Measurements from ENCODE around the gene UBE2E1. TPM values are rescaled to one million over a fixed set of nuclear protein-coding genes. Genes with fewer than 3 reads are reported as not detected.

Gene UBE2E1
- total RNA-seq, 1 donor from 2014 or later = 87.8 TPM

DNA sequence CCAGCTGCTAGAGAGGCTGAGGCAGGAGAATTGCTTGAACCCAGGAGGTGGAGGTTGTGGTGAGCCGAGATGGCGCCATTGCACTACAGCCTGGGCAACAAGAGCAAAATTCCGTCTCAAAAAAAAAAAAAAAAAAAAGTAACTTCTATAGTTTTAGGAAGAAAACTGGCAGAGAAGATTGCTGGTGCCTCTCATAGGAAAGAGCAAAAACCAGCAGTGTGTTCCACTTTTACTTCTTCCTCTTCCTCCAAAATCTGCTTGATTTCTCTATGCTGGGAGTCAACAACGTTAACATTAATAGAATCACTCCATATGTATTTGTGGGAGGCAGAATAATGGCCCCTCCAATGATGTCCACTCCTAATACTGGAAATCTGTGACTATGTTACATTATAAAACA is 126.8 kb downstream of the UBE2E1 start:
- H3K4me3 ChIP-seq = no peak overlapping the region
- no peaks in the 10 kb centered on the region for H3K36me3 ChIP-seq
- no peak for ATAC-seq
- peaks cover 2% of the 10 kb centered on the region for H3K4me1 ChIP-seq
- H3K27ac ChIP-seq = no peak overlapping the region
- DNase-seq = no peak
- no peaks in the 10 kb centered on the region for H3K9me3 ChIP-seq
- TF ChIP-seq, protein P1, sequence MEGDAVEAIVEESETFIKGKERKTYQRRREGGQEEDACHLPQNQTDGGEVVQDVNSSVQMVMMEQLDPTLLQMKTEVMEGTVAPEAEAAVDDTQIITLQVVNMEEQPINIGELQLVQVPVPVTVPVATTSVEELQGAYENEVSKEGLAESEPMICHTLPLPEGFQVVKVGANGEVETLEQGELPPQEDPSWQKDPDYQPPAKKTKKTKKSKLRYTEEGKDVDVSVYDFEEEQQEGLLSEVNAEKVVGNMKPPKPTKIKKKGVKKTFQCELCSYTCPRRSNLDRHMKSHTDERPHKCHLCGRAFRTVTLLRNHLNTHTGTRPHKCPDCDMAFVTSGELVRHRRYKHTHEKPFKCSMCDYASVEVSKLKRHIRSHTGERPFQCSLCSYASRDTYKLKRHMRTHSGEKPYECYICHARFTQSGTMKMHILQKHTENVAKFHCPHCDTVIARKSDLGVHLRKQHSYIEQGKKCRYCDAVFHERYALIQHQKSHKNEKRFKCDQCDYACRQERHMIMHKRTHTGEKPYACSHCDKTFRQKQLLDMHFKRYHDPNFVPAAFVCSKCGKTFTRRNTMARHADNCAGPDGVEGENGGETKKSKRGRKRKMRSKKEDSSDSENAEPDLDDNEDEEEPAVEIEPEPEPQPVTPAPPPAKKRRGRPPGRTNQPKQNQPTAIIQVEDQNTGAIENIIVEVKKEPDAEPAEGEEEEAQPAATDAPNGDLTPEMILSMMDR (IDR thresholded peaks at IDR 0.05) = no peak
- H3K27me3 ChIP-seq (ENCODE audit: low read depth) = no peaks in the 10 kb centered on the region
- intact Hi-C loops (cut with DNase I) = no loop called here

GRCh38 chr3:23934253-23934652 is 128.5 kb downstream of the UBE2E1 start:
- intact Hi-C loops (cut with DNase I) = no loop called here
- H3K4me1 ChIP-seq = no peaks in the 10 kb centered on the region
- TF ChIP-seq, protein P1 (IDR thresholded peaks at IDR 0.05) = no peak
- H3K27ac ChIP-seq = no peak overlapping the region
- no peak overlapping the region for H3K4me3 ChIP-seq
- ATAC-seq = no peak
- H3K27me3 ChIP-seq (ENCODE audit: low read depth) = no peaks in the 10 kb centered on the region
- DNase-seq = no peak
- no peaks in the 10 kb centered on the region for H3K36me3 ChIP-seq
- H3K9me3 ChIP-seq = no peaks in the 10 kb centered on the region

DNA sequence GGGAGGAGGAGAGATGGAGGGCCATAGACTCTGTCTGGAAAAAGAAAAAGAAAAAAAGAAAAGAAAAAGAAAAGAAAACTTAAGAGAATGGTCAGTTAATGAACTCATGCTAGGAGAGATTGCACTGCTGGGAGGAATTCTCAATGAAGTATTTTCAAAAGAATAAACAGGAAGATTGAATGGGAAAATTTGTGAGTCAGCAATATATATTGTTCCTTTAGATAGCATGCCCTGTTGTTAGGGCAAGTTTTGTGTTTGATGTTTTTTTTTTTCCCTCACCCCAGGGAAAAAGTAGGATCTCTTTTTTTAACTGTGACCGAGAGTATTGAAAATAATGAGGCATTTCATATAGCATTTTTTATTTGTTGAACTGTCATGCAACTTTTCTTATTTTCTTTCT is 131.5 kb downstream of the UBE2E1 start:
- TF ChIP-seq, protein P1 (IDR thresholded peaks at IDR 0.05) = no peak
- no peak for DNase-seq
- intact Hi-C loops (cut with DNase I) = no loop called here

DNA sequence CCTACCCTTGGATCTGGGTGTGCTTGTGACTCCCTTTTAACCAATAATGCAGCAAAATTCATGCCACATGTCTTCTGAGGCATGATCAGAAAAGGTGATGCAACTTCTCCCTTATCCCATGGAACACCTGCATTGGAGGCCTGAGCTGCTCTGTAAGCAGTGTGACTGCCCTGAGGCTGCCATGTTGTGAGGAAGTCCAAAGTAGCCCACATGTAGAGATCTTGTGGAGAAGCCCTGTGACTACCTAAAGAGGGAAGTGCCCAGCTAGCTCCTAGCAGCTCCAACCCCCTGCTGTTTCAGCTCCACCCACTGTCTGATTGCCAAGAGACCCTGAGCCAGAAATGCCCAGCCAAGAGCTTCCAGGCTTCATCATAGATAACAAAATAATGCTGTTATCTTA is 132.9 kb downstream of the UBE2E1 start:
- DNase-seq = no peak
- Histone ChIP-seq H3K27me3 (ENCODE audit: low read depth) (no peaks in the 10 kb centered on the region), H3K4me1 (no peaks in the 10 kb centered on the region), H3K36me3 (no peaks in the 10 kb centered on the region), H3K9me3 (no peaks in the 10 kb centered on the region), H3K27ac (no peak overlapping the region), H3K4me3 (no peak overlapping the region)
- intact Hi-C loops (cut with DNase I) = no loop called here
- TF ChIP-seq, protein P1 (IDR thresholded peaks at IDR 0.05) = no peak
- ATAC-seq = no peak

More for the DNA sequence above, 131.5 kb downstream of the UBE2E1 start:
- ATAC-seq = no peak
- no peak overlapping the region for H3K27ac ChIP-seq
- no peak overlapping the region for H3K4me3 ChIP-seq
- no peaks in the 10 kb centered on the region for H3K9me3 ChIP-seq
- no peaks in the 10 kb centered on the region for H3K27me3 ChIP-seq (ENCODE audit: low read depth)
- H3K36me3 ChIP-seq = no peaks in the 10 kb centered on the region
- H3K4me1 ChIP-seq = no peaks in the 10 kb centered on the region

DNA sequence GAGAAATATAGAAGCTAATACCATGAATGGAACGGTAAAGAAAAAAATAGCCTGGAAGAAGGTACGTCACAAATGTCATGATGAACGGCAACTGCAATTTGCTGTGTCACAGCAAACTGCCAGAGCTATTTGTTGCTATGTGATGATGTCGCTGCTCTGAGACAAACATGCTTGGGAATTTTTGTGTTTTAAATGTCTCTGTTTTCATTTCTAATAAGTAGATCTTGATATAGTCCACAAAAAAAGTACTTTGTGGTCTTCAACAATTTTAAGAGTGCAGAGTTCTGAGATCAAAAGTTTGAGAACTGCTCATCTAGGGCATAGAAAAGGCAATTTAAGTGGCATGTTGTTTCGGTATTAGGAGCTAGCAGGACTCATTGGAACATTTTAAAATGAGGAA is 135.0 kb downstream of the UBE2E1 start:
- Histone ChIP-seq H3K9me3 (no peaks in the 10 kb centered on the region), H3K4me3 (no peak overlapping the region), H3K27ac (no peak overlapping the region), H3K36me3 (no peaks in the 10 kb centered on the region), H3K4me1 (peaks cover 5% of the 10 kb centered on the region), H3K27me3 (ENCODE audit: low read depth) (no peaks in the 10 kb centered on the region)
- ATAC-seq = no peak
- no peak for DNase-seq
- intact Hi-C loops (cut with DNase I) = no loop called here
- TF ChIP-seq, protein P1 (IDR thresholded peaks at IDR 0.05) = no peak

Other genes starting within 250 kb of the UBE2E1 start
- gene NKIRAS1, start 111.0 kb downstream of the UBE2E1 start, total RNA-seq = 11.1 TPM
- 1,413 TPM for gene RPL15, start 111.2 kb downstream of the UBE2E1 start, total RNA-seq
- 53.7 TPM for gene NR1D2, start 139.3 kb downstream of the UBE2E1 start, total RNA-seq